GM18519 (cell line): Measurements from ENCODE around the gene ANKH.
A peak's percentile ranks its signal among the peaks of the same experiment; 100 is the strongest.
"Not testable (repeated sequence)": the region's sequence is repeated elsewhere in the genome, so short reads cannot be mapped to it uniquely, and the experiment has no call there.

ENCODE experiments used
- ATAC-seq: cut with Tn5 transposase; IDR thresholded peaks from one replicate; pipeline ENCODE4 v1.9.1; 2021; ENCODE audit warnings: mild to moderate bottlenecking, moderate library complexity; ENCODE audit not compliant: unreplicated experiment, low FRiP score

The ANKH gene

GRCh38 chr5:14797385-14797784 lies 74.2 kb downstream of the ANKH start:
- ATAC-seq: not testable (repeated sequence)

DNA sequence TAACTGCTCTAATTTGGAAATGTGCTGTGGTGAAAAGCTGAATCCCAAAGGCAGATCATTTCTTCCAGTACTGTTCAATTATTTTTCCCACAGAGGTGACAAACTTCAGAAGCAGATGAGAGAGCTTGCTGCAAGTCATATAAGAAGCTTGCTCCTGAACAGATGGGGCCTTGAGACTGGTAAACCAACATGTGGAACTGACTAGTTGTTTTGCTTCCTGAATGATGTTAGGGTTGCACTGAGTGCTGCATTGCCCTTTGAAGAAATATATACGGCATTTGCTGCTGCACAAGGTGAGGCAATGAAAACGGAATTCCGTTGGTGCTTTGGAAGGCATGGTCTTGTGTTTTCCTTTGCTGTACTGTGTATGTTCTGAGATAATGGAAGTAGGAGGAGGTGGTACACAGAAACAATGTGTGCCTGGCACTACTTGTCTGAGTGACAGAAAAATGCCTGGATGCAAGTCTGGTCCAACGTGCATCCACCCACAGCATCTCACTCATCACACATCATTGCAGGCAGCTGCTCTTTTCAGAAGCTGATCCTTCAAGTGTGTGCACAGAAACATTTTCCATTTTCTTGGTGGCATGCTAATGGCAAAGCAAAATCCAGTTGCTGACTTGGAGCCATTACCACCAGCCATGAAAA lies 76.9 kb downstream of the ANKH start:
- no peak for ATAC-seq

- no peak for ATAC-seq
Measured at GRCh38 chr5:14793851-14794250, 77.7 kb downstream of the ANKH start.

DNA sequence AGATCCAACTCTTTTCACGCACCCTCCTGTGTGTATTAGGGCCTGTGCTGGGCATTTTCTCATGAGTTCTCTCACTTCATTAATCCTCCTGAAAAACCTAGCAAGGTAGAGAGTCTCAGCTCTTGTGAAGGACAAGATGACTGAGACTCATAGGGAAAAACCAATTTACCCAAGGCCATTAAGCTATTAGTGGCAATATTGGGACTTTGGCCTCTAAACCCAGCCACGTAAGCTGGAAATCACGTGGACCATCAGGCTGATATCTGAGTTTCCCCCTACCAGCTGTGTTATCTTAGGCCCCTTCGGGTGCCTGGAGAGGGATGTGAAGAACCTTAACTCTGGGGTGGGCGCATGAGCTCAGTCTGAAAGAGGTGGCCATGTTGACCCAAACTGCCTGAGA lies 80.7 kb downstream of the ANKH start:
- ATAC-seq: no peak

GRCh38 chr5:14790220-14790619 lies 81.4 kb downstream of the ANKH start:
- no peak for ATAC-seq

GRCh38 chr5:14787801-14788579 lies 83.6 kb downstream of the ANKH start:
- ATAC-seq: no peak

DNA sequence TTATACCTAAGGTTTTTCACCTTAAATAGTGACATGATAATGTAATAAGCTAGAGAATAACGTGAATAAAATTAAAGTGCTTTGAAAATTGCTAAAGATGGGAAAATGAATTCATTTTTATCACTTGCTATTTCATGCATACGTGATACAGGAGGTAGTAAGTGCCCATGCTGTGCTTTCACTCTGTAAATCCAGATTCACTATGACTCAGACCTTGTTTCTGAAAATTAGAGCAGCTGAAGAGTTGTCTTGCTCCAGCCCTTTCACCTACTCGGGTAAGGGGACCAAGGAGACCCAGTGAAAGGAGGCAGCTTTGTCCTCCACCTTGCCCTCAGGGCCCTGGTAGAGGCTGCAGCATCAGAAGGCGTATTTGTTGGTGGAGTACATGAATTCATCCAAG lies 87.9 kb downstream of the ANKH start:
- peak; percentile 89 for ATAC-seq

- ATAC-seq: no peak
Measured at GRCh38 chr5:14782591-14782990, 89.0 kb downstream of the ANKH start.

- no peak for ATAC-seq
Measured at GRCh38 chr5:14781106-14781505, 90.5 kb downstream of the ANKH start.

- no peak for ATAC-seq
Measured at GRCh38 chr5:14779975-14780374, 91.6 kb downstream of the ANKH start.

- no peak for ATAC-seq
Measured at GRCh38 chr5:14778792-14779070, 92.8 kb downstream of the ANKH start.

- no peak for ATAC-seq
Measured at GRCh38 chr5:14777932-14778791, 93.4 kb downstream of the ANKH start.

DNA sequence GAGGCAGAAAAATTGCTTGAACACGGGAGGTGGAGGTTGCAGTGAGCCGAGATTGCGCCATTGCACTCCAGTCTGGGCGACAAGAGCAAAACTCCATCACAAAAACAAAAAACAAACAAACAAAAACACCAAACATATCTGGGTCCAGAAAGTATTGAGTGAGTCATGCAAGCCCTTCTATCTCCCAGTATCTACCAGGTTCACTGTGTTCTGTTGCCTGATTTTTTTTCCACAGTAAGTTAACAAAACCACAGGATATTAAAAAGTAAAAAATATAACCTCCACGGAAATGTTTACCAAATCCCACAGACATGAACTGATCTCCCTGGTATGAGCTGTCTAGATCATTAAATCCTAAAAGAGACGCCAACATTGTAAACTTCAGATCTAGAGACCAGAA lies 94.4 kb downstream of the ANKH start:
- ATAC-seq: no peak

- ATAC-seq: no peak
Measured at GRCh38 chr5:14776602-14777001, 95.0 kb downstream of the ANKH start.

- no peak for ATAC-seq
Measured at GRCh38 chr5:14775857-14776256, 95.7 kb downstream of the ANKH start.

GRCh38 chr5:14773588-14773987 lies 98.0 kb downstream of the ANKH start:
- no peak for ATAC-seq

DNA sequence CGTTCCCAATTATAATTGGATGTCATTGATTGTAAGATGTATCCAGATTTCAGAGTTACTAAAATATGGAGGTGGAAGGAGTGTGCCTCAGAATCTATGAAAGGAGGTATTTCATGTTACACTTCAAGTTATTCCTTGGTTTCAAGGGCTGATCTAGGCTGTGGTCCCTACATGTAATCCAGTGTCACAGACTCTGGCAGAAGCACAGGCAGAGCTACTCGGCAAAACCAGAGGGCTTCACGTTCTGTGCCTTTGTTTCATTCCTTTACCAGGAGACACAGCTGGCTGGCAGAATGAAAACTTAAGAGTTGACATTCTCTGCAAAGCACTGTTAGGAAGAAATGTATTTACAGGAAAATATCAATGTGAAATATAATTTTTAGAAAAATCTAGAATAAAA lies 99.6 kb downstream of the ANKH start:
- no peak for ATAC-seq

- no peak for ATAC-seq
Measured at GRCh38 chr5:14771189-14771588, 100.4 kb downstream of the ANKH start.

DNA sequence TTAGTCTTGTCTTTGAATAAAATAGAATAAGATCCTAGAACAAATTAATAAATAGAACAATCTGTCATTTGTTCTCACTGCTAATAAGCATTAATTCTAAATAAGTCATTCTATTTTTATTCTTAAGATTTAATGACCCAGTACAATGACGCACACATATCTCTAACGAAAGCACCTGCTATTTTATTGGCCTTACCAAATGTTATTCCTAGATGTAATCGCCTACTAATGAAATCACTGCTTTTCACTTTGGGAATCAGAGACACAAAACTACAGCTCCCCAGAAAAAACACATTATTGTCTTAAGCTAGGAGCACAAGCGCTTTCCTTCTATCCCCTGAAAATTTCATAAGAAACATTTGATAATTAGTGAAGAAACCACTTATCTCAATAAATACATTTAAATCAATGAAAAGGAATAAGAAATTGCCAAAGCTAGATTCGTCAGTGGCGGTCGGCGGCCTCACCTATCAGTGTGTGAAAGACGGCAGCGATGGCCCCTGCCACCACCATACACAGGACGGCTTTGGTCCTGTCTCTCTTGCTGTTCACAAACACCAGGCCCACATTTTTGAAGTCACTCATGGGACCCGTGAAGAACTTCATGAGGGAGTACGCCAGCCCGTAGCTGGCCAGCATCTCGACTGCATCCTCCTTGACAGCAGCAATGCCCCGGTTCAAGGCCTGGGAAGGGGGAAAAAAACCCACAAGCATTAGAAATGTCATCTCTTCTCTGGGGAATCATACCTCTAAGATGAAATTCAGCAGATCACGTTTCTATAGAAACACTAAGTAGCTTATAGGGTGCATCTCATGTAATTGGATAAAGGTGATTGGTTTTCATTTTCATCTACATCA lies 102.8 kb downstream of the ANKH start:
- ATAC-seq: no peak

GRCh38 chr5:14767735-14768507 lies 103.7 kb downstream of the ANKH start:
- no peak for ATAC-seq
